Measurements from ENCODE around the gene GPD1. TPM values are rescaled to one million over a fixed set of nuclear protein-coding genes. Genes with fewer than 3 reads are reported as not detected.

GPD1 gene
- total and polyA plus RNA-seq, 9 of the 15 experiments (the other 6 are each of a cell fraction or from before 2014, with no cell fraction given), result 0.13 to 1.00 (median 0.55) TPM

- TF ChIP-seq, protein P1, sequence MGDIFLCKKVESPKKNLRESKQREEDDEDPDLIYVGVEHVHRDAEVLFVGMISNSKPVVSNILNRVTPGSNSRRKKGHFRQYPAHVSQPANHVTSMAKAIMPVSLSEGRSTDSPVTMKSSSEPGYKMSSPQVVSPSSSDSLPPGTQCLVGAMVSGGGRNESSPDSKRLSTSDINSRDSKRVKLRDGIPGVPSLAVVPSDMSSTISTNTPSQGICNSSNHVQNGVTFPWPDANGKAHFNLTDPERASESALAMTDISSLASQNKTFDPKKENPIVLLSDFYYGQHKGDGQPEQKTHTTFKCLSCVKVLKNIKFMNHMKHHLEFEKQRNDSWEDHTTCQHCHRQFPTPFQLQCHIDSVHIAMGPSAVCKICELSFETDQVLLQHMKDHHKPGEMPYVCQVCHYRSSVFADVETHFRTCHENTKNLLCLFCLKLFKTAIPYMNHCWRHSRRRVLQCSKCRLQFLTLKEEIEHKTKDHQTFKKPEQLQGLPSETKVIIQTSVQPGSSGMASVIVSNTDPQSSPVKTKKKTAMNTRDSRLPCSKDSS (IDR thresholded peaks at IDR 0.05; ENCODE audit: low read depth, partially characterized antibody), result no peak
- TF ChIP-seq KHSRP (IDR thresholded peaks at IDR 0.05) (no peak), MTA3 (IDR thresholded peaks at IDR 0.05; ENCODE audit: borderline replicate concordance) (no peak), RFX5 (IDR thresholded peaks at IDR 0.05; ENCODE audit: low read depth, low read length) (no peak), ZNF41 (CRISPR knock-in tag; conservative IDR thresholded peaks at IDR 0.05) (no peak), ILK (tag; IDR thresholded peaks at IDR 0.05; ENCODE audit: borderline replicate concordance, low read depth) (no peak), HMGN3 (IDR thresholded peaks at IDR 0.05; ENCODE audit: borderline replicate concordance, extremely low read depth, insufficient read length, low read depth, low read length) (no peak)
Observed at GRCh38 chr12:50156641-50157040, 52.8 kb downstream of the GPD1 start (continued).

GRCh38 chr12:50157259-50157658, 53.5 kb downstream of the GPD1 start:
- Histone ChIP-seq H4K20me1 (replicated peaks; ENCODE audit: control insufficient read depth, insufficient read depth, low read length) (no peaks in the 10 kb centered on the region), H3K4me2 (ENCODE audit: insufficient read depth, low read length) (no peak overlapping the region), H3K4me3 (no peak overlapping the region), H3K9me1 (ENCODE audit: control insufficient read depth, insufficient read depth, low read length) (no peaks in the 10 kb centered on the region), H3K27ac (ENCODE audit: extremely low read depth, low read depth, low read length) (no peak overlapping the region), H2AFZ (ENCODE audit: low read depth, low read length) (no peak overlapping the region), H3K4me1 (replicated peaks in 1 of 2; ENCODE audit: control insufficient read depth in 2 of 2, insufficient read depth in 2 of 2, low read length in 2 of 2) (peaks cover 0 to 2% of the 10 kb centered on the region in 2 experiments; a peak in 2 of 5 replicates), H3K27me3 (ENCODE audit: control insufficient read depth in 2 of 2, insufficient read depth in 2 of 2, low read length in 2 of 2) (no peaks in the 10 kb centered on the region), H3K9ac (ENCODE audit: insufficient read depth in 1 of 2, low read depth in 2 of 2, low read length in 2 of 2) (no peak overlapping the region), H3K36me3 (ENCODE audit: control insufficient read depth, insufficient read depth, low read length) (no peaks in the 10 kb centered on the region; the same call in 2 of the 3 replicates), H3K79me2 (ENCODE audit: control insufficient read depth, insufficient read depth, low read length) (peaks cover 9% of the 10 kb centered on the region; the same call in 2 of the 3 replicates), H3K9me3 (replicated peaks; ENCODE audit: control insufficient read depth, insufficient read depth, low read depth, low read length) (no peaks in the 10 kb centered on the region)
- intact Hi-C loops (cut with micrococcal nuclease), result no loop called here
- in situ Hi-C loops (cut with MboI), result no loop called here
- no peak for DNase-seq (ENCODE audit: extremely low read depth in 1 of 4, low spot score in 3 of 4)
- no peak for FAIRE-seq
- WGBS (ENCODE audit: insufficient coverage, low coverage, missing lambda C conversion rate), result 89% methylated on average over 2 of the region's 2 CpGs
- CTCF ChIA-PET (ENCODE audit: low intra/inter-chr PET ratio), result no interaction called here
- no TSS peak for BruUV-seq (replicated peaks)
- ATAC-seq, result no peak
- POLR2A ChIA-PET, result interaction anchor here (0.8 kb wide), 1 partner anchor 20 kb away, joined by 4 read pairs; no protein-coding TSS in a partner anchor
- TF ChIP-seq ZNF436 (CRISPR knock-in tag; IDR thresholded peaks at IDR 0.05) (no peak), ZNF785 (CRISPR knock-in tag; IDR thresholded peaks at IDR 0.05) (no peak), SRSF9 (IDR thresholded peaks at IDR 0.05; ENCODE audit: borderline replicate concordance, low read depth, low read length) (no peak), GTF2A2 (tag; IDR thresholded peaks at IDR 0.05) (no peak), ZNF263 (CRISPR knock-in tag; IDR thresholded peaks at IDR 0.05; ENCODE audit: borderline replicate concordance) (no peak), RCOR1 (IDR thresholded peaks at IDR 0.05; ENCODE audit: borderline replicate concordance in 1 of 2, low read depth in 2 of 2, low read length in 2 of 2) (no peak), ZBTB8A (IDR thresholded peaks at IDR 0.05; ENCODE audit: partially characterized antibody) (no peak), EP300 (IDR thresholded peaks at IDR 0.05; ENCODE audit: low read length) (no peak), PRMT5 (CRISPR knock-in tag; IDR thresholded peaks at IDR 0.05) (no peak)
- TF ChIP-seq, protein P2, sequence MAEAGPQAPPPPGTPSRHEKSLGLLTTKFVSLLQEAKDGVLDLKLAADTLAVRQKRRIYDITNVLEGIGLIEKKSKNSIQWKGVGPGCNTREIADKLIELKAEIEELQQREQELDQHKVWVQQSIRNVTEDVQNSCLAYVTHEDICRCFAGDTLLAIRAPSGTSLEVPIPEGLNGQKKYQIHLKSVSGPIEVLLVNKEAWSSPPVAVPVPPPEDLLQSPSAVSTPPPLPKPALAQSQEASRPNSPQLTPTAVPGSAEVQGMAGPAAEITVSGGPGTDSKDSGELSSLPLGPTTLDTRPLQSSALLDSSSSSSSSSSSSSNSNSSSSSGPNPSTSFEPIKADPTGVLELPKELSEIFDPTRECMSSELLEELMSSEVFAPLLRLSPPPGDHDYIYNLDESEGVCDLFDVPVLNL (CRISPR knock-in tag; IDR thresholded peaks at IDR 0.05; ENCODE audit: low read depth), result no peak
- TF ChIP-seq, protein P3, sequence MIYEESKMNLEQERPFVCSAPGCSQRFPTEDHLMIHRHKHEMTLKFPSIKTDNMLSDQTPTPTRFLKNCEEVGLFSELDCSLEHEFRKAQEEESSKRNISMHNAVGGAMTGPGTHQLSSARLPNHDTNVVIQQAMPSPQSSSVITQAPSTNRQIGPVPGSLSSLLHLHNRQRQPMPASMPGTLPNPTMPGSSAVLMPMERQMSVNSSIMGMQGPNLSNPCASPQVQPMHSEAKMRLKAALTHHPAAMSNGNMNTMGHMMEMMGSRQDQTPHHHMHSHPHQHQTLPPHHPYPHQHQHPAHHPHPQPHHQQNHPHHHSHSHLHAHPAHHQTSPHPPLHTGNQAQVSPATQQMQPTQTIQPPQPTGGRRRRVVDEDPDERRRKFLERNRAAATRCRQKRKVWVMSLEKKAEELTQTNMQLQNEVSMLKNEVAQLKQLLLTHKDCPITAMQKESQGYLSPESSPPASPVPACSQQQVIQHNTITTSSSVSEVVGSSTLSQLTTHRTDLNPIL (CRISPR knock-in tag; IDR thresholded peaks at IDR 0.05), result no peak
